Measurements from ENCODE around the gene ROBO2. TPM values are rescaled to one million over a fixed set of nuclear protein-coding genes. Genes with fewer than 3 reads are reported as not detected.
A peak's percentile ranks its signal among the peaks of the same experiment; 100 is the strongest.

The ROBO2 gene
- total and polyA plus RNA-seq, 8 donors: 0.65 to 4.3 (median 1.6) TPM

DNA sequence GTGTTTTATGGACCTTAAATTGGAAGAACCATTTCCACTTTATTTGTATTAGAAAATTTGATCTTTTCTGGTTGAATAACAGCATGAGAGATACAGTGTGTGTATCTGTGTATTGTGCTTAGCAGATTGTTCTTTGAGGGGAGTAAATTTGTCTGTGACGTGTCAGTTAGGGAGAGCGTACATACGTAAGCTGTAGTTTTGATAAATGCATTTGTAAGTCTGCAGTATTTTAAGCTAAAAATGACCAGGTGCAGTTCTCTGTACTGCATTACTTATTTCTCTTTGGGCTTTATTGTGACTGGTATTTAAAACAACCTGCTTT is 264.8 kb downstream of the ROBO2 start:
- TF ChIP-seq, protein P1, sequence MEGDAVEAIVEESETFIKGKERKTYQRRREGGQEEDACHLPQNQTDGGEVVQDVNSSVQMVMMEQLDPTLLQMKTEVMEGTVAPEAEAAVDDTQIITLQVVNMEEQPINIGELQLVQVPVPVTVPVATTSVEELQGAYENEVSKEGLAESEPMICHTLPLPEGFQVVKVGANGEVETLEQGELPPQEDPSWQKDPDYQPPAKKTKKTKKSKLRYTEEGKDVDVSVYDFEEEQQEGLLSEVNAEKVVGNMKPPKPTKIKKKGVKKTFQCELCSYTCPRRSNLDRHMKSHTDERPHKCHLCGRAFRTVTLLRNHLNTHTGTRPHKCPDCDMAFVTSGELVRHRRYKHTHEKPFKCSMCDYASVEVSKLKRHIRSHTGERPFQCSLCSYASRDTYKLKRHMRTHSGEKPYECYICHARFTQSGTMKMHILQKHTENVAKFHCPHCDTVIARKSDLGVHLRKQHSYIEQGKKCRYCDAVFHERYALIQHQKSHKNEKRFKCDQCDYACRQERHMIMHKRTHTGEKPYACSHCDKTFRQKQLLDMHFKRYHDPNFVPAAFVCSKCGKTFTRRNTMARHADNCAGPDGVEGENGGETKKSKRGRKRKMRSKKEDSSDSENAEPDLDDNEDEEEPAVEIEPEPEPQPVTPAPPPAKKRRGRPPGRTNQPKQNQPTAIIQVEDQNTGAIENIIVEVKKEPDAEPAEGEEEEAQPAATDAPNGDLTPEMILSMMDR (IDR thresholded peaks at IDR 0.05): no peak
- Histone ChIP-seq H3K4me1 (no peaks in the 10 kb centered on the region), H3K27ac (no peak overlapping the region), H3K9me3 (no peaks in the 10 kb centered on the region), H3K36me3 (no peaks in the 10 kb centered on the region), H3K27me3 (no peaks in the 10 kb centered on the region), H3K4me3 (no peak overlapping the region)
- intact Hi-C loops (cut with DNase I): no loop called here
- no peak for DNase-seq
- WGBS, 2 donors: 28 to 67% methylated on average over 3 of the region's 3 CpGs
- ATAC-seq: no peak
- no peak for FAIRE-seq

DNA sequence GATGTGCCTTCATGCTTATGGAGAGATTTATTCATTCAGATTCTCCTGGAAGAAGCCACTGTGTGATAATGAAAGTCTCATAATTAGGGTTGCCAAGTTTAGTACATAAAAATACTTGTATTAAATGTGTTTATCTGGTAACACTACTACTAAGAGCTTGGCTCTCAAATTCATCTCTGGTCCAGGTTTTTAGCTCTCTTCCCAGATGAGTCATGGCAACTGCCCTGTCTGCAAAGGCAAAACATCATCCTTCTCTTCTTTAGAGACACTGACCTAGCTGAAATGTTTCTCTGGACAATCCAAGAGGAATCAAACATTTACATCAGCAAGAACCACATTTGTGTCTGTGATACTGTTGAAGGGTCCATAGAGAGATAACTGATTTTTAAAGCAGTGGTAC is 269.6 kb downstream of the ROBO2 start:
- Histone ChIP-seq H3K27ac (no peak overlapping the region), H3K4me3 (no peak overlapping the region), H3K36me3 (no peaks in the 10 kb centered on the region), H3K4me1 (no peaks in the 10 kb centered on the region), H3K27me3 (no peaks in the 10 kb centered on the region), H3K9me3 (no peaks in the 10 kb centered on the region)
- intact Hi-C loops (cut with DNase I): no loop called here
- FAIRE-seq: no peak
- ATAC-seq: no peak
- DNase-seq: no peak
- TF ChIP-seq, protein P1 (IDR thresholded peaks at IDR 0.05): no peak

DNA sequence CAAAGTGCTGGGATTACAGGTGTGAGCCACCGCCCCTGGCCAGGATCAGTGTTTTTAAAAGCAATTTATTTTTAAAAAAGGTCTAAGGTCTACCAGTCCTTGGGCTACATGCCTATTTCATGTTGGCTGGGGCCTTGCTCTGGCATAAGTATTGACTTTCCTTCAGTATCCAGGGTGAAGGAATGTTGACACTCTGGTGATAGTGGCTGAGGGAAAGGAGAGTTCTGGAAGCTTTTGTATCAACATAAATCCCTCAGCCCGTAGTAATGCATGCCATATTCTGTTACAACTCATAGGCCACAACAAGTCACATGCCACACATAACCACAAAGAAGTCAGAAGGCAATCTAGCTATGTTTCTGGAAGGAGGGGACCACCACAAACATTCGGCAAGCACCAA is 273.9 kb downstream of the ROBO2 start:
- Histone ChIP-seq H3K4me3 (no peak overlapping the region), H3K9me3 (no peaks in the 10 kb centered on the region), H3K36me3 (no peaks in the 10 kb centered on the region), H3K27me3 (no peaks in the 10 kb centered on the region), H3K4me1 (no peaks in the 10 kb centered on the region), H3K27ac (no peak overlapping the region)
- 36 to 38% methylated on average over 3 of the region's 3 CpGs for WGBS, 2 donors
- intact Hi-C loops (cut with DNase I): no loop called here
- ATAC-seq (peak; percentile 59 to 92 (median 74)), FAIRE-seq (no peak), DNase-seq (peak in 2 of 6 donors; percentile 24 to 34)
- TF ChIP-seq, protein P1 (IDR thresholded peaks at IDR 0.05): no peak

DNA sequence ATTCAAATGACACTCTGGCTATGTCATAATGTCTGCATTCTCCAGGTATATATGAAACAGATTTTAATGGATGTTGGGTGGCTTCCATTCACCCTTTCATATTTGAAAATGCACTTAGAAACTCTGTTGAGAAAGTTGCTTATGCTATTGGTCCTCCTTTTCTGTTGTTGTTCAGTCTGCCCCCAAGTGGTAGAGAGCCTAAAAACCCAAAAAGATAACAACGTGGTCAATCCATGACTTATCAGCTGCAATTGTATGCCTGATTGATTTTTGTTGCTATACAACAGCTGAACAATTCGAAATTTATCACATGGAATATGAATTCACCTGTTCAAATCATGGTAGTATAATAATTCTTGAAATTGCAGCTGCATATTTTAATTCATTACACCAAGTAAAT is 279.8 kb downstream of the ROBO2 start:
- no peak overlapping the region for H3K4me3 ChIP-seq
- H3K36me3 ChIP-seq: no peaks in the 10 kb centered on the region
- H3K27me3 ChIP-seq: no peaks in the 10 kb centered on the region
- H3K27ac ChIP-seq: no peak overlapping the region
- intact Hi-C loops (cut with DNase I): no loop called here
- no peaks in the 10 kb centered on the region for H3K9me3 ChIP-seq
- no peak for DNase-seq
- FAIRE-seq: no peak
- WGBS, 2 donors: 9 to 12% methylated on average over 2 of the region's 2 CpGs
- ATAC-seq: peak; percentile 42 to 66 (median 44)
- no peaks in the 10 kb centered on the region for H3K4me1 ChIP-seq
- TF ChIP-seq, protein P1 (IDR thresholded peaks at IDR 0.05): no peak

DNA sequence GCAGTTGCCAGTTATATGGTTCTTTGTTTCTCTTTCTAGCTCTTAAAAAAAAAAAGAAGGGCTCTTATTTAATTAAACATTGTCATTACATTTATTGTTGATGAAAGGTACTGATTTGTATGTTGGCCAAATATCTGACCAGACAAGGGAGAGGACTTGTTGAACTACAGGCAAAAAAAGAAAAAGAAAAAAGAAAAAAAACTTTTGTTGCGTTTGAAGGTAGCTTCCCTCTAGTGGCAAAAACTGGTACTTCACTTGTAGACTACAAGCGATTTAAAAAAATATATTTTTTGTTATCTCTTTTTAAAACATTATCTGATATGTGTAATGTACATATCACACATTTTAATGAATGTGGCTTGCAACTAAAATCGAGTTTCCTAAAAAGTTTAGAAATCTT is 280.6 kb downstream of the ROBO2 start:
- no peaks in the 10 kb centered on the region for H3K4me1 ChIP-seq
- FAIRE-seq (no peak), ATAC-seq (peak in 1 of 4 donors; percentile 44), DNase-seq (no peak)
- H3K36me3 ChIP-seq: no peaks in the 10 kb centered on the region
- intact Hi-C loops (cut with DNase I): no loop called here
- H3K27me3 ChIP-seq: no peaks in the 10 kb centered on the region
- H3K9me3 ChIP-seq: no peaks in the 10 kb centered on the region
- H3K27ac ChIP-seq: no peak overlapping the region
- TF ChIP-seq, protein P1 (IDR thresholded peaks at IDR 0.05): peak; percentile 37 to 75 (median 57)
- 20 to 33% methylated on average over 3 of the region's 3 CpGs for WGBS, 2 donors
- no peak overlapping the region for H3K4me3 ChIP-seq

All from pancreas (tissue), 10 donors.